ENCODE data around the gene RB1.
"Not testable (repeated sequence)": the region's sequence is repeated elsewhere in the genome, so short reads cannot be mapped to it uniquely, and the experiment has no call there.

DNA sequence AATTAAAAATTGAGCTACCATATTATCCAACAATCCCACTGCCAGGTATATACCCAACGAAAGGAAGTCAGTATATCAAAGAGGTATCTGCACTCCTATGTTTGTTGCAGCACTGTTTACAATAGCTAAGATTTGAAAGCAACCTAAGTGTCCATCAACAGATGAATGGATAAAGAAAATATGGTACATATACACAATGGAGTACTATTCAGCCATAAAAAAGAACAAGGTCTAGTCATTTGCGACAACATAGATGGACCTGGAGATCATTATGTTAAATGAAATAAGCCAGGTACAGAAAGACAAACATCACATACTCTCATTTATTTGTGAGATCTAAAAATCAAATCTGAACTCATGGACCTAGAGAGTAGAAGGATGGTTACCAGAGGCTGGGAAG, 52.0 kb downstream of the RB1 start:
- not testable (repeated sequence) for TF ChIP-seq CTCF (IDR thresholded peaks at IDR 0.05); EZH2 (IDR thresholded peaks at IDR 0.05; ENCODE audit: borderline replicate concordance, insufficient read depth, low read depth, low read length, poor library complexity, severe bottlenecking)

Data from B cell (primary cell).